HL-60 (cell line): ENCODE measurements around the gene DDX20.

ENCODE experiments used
- DNase-seq, 2 experiments: peaks; one replicate each; pipeline ENCODE4 v3.0.0-alpha.2; 2010 to 2020; ENCODE audit warnings: low read depth in 1 of 2, low spot score in 1 of 2
- H3K27ac ChIP-seq: fragments of 250-450 bp; sonication (Bioruptor Pico); replicated peaks from 2 replicates; pipeline ENCODE4 v1.5.1; 2020; ENCODE audit warnings: mild to moderate bottlenecking, moderate library complexity
- H3K27me3 ChIP-seq: fragments of 250-450 bp; sonication (Bioruptor Pico); 2 replicates; pipeline ENCODE4 v1.5.1; 2021; ENCODE audit warnings: mild to moderate bottlenecking, moderate library complexity; ENCODE audit not compliant: insufficient read depth, poor library complexity, severe bottlenecking
- H3K4me3 ChIP-seq: replicated peaks from 2 replicates; pipeline ENCODE4 v1.5.1; 2011; ENCODE audit warnings: mild to moderate bottlenecking, control low read depth, low read length; ENCODE audit not compliant: insufficient read depth
- GABPA ChIP-seq: IDR thresholded peaks from 2 replicates; pipeline ENCODE4 v1.6.1; 2012; ENCODE audit warnings: low read depth
- POLR2AphosphoS5 ChIP-seq: IDR thresholded peaks from 2 replicates; pipeline ENCODE4 v1.6.1; 2012; ENCODE audit warnings: low read depth
- SPI1 ChIP-seq: IDR thresholded peaks from 2 replicates; pipeline ENCODE4 v1.6.1; 2012; ENCODE audit warnings: low read depth, mild to moderate bottlenecking, borderline replicate concordance
- TF ChIP-seq, protein P1 (sequence below): IDR thresholded peaks from 2 replicates; pipeline ENCODE4 v1.6.1; 2012; ENCODE audit warnings: low read depth; ENCODE audit not compliant: insufficient replicate concordance
- TF ChIP-seq, protein P2 (sequence below): IDR thresholded peaks from one replicate; pipeline ENCODE4 v1.5.1; 2011; ENCODE audit warnings: low read length, control low read depth, inconsistent platforms; ENCODE audit not compliant: insufficient read depth

DDX20 gene

GRCh38 chr1:111778066-111778465 is 22.4 kb downstream of the DDX20 start:
- no peaks in the 10 kb centered on the region for H3K27me3 ChIP-seq
- DNase-seq = no peak
- no peak for TF ChIP-seq SPI1
- TF ChIP-seq, protein P1, sequence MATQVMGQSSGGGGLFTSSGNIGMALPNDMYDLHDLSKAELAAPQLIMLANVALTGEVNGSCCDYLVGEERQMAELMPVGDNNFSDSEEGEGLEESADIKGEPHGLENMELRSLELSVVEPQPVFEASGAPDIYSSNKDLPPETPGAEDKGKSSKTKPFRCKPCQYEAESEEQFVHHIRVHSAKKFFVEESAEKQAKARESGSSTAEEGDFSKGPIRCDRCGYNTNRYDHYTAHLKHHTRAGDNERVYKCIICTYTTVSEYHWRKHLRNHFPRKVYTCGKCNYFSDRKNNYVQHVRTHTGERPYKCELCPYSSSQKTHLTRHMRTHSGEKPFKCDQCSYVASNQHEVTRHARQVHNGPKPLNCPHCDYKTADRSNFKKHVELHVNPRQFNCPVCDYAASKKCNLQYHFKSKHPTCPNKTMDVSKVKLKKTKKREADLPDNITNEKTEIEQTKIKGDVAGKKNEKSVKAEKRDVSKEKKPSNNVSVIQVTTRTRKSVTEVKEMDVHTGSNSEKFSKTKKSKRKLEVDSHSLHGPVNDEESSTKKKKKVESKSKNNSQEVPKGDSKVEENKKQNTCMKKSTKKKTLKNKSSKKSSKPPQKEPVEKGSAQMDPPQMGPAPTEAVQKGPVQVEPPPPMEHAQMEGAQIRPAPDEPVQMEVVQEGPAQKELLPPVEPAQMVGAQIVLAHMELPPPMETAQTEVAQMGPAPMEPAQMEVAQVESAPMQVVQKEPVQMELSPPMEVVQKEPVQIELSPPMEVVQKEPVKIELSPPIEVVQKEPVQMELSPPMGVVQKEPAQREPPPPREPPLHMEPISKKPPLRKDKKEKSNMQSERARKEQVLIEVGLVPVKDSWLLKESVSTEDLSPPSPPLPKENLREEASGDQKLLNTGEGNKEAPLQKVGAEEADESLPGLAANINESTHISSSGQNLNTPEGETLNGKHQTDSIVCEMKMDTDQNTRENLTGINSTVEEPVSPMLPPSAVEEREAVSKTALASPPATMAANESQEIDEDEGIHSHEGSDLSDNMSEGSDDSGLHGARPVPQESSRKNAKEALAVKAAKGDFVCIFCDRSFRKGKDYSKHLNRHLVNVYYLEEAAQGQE = no peak
- TF ChIP-seq, protein P2, sequence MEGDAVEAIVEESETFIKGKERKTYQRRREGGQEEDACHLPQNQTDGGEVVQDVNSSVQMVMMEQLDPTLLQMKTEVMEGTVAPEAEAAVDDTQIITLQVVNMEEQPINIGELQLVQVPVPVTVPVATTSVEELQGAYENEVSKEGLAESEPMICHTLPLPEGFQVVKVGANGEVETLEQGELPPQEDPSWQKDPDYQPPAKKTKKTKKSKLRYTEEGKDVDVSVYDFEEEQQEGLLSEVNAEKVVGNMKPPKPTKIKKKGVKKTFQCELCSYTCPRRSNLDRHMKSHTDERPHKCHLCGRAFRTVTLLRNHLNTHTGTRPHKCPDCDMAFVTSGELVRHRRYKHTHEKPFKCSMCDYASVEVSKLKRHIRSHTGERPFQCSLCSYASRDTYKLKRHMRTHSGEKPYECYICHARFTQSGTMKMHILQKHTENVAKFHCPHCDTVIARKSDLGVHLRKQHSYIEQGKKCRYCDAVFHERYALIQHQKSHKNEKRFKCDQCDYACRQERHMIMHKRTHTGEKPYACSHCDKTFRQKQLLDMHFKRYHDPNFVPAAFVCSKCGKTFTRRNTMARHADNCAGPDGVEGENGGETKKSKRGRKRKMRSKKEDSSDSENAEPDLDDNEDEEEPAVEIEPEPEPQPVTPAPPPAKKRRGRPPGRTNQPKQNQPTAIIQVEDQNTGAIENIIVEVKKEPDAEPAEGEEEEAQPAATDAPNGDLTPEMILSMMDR = no peak
- TF ChIP-seq POLR2AphosphoS5 = no peak
- TF ChIP-seq GABPA = no peak
- no peak overlapping the region for H3K4me3 ChIP-seq
- H3K27ac ChIP-seq = no peak overlapping the region

DNA sequence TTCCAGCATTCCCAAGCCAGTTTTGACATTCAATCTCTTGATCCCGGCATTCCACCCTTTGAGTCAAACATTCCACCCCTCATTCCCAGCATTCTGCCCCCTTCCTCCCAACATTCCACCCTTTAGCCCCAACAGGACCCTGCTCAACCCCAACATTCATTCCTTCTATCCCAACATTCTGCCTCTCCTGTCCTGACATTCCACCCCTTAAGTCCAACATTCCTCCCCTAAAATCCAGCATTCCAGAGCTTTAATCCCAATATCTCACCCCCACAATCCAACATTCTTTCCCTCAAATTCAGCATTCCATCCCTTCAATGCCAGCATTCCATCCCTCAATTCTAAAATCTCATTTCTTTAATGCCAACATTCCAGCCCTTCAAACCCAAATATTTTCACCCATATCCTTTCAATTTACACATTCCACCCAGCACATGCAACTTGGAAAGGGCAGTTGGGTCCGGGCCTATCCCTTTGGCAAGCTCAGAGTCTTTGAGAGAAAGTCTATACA is 22.9 kb downstream of the DDX20 start:
- H3K27ac ChIP-seq = no peak overlapping the region
- no peaks in the 10 kb centered on the region for H3K27me3 ChIP-seq
- no peak overlapping the region for H3K4me3 ChIP-seq
- TF ChIP-seq, protein P1 = no peak
- no peak for TF ChIP-seq SPI1
- no peak for DNase-seq

GRCh38 chr1:111779546-111779945 is 23.8 kb downstream of the DDX20 start:
- no peaks in the 10 kb centered on the region for H3K27me3 ChIP-seq

More at GRCh38 chr1:111779546-111779945, 23.8 kb downstream of the DDX20 start:
- H3K4me3 ChIP-seq = no peak overlapping the region
- TF ChIP-seq, protein P2 = no peak
- TF ChIP-seq GABPA (no peak), SPI1 (no peak), POLR2AphosphoS5 (no peak)
- TF ChIP-seq, protein P1 = no peak
- DNase-seq = no peak
- no peak overlapping the region for H3K27ac ChIP-seq
